Lung (tissue), 12 donors: Measurements from ENCODE around the gene ZNF322. TPM values are rescaled to one million over a fixed set of nuclear protein-coding genes. Genes with fewer than 3 reads are reported as not detected.

Source experiments
- ATAC-seq: fragments of 200-7000 bp; cut with Tn5 transposase; one replicate; pipeline ENCODE4 v1.9.1; 2020; ENCODE audit warnings: moderate number of reproducible peaks; ENCODE audit not compliant: insufficient read depth, low FRiP score
- DNase-seq, 3 donors: peaks; one replicate each; pipeline ENCODE4 v3.0.0-alpha.2; 2013 to 2017
- H3K27ac ChIP-seq, 2 donors: one replicate each; pipeline ENCODE4 v1.5.1; 2013; ENCODE audit warnings: mild to moderate bottlenecking in 2 of 2, moderate library complexity in 2 of 2, control low read depth in 1 of 2, inconsistent platforms in 1 of 2, low read depth in 1 of 2, low read length in 1 of 2
- H3K27me3 ChIP-seq, 3 donors: one replicate each; pipeline ENCODE4 v1.5.1; 2013; ENCODE audit warnings: low read length in 2 of 3; ENCODE audit not compliant: control insufficient read depth in 3 of 3, insufficient read depth in 3 of 3
- H3K36me3 ChIP-seq, 4 donors: one replicate each; pipeline ENCODE4 v1.5.1; 2013; ENCODE audit warnings: low read length in 4 of 4, mild to moderate bottlenecking in 1 of 4, moderate library complexity in 1 of 4; ENCODE audit not compliant: control insufficient read depth in 4 of 4, insufficient read depth in 4 of 4
- H3K4me1 ChIP-seq, 5 donors: one replicate each; pipeline ENCODE4 v1.5.1; 2013; ENCODE audit warnings: low read length in 5 of 5, mild to moderate bottlenecking in 2 of 5, moderate library complexity in 1 of 5; ENCODE audit not compliant: control insufficient read depth in 5 of 5, insufficient read depth in 5 of 5
- H3K4me3 ChIP-seq: one replicate; pipeline ENCODE4 v1.5.1; 2013; ENCODE audit warnings: mild to moderate bottlenecking, control low read depth, moderate library complexity
- H3K9ac ChIP-seq, 2 donors: one replicate each; pipeline ENCODE4 v1.5.1; 2013; ENCODE audit warnings: low read length in 2 of 2, control low read depth in 1 of 2; ENCODE audit not compliant: insufficient read depth in 1 of 2
- H3K9me3 ChIP-seq, 4 donors: one replicate each; pipeline ENCODE4 v1.5.1; 2013; ENCODE audit warnings: low read length in 3 of 4, mild to moderate bottlenecking in 1 of 4, moderate library complexity in 1 of 4; ENCODE audit not compliant: control insufficient read depth in 4 of 4, insufficient read depth in 3 of 4
- CTCF ChIP-seq: IDR thresholded peaks from 2 replicates; pipeline ENCODE4 v1.5.1; 2012; ENCODE audit warnings: mild to moderate bottlenecking; ENCODE audit errors: control extremely low read depth, extremely low read depth
- WGBS, 2 donors: extraction: QIAGEN DNeasy Blood & Tissue Kit; methylation state at CpG; one replicate each; pipeline ENCODE4 v1.1.7; 2013; 5-methylcytosine and 5-hydroxymethylcytosine counted together
- polyA plus RNA-seq, 2 donors: library from polyadenylated mRNA; stranded (reverse); fragments of 200-250 nt; gene quantifications; one replicate each; pipeline ENCODE4 v1.2.1, GENCODE V29; 2013
- total RNA-seq, 2 donors: library from RNA; depleted of rRNA in 1 of 2; stranded (reverse); fragments of >200 nt in 1 of 2; gene quantifications; one replicate each; pipeline ENCODE4 v1.2.1, GENCODE V29; 2014 to 2021
- donor health status: control.
- donor health status: control.
- donor health status: Bipolar disorder and iron deficiency.
- donor health status: healthy.
- donor health status: DM: yes; HTN: yes; CAD: no.

The ZNF322 gene
- total and polyA plus RNA-seq, 4 donors, result 5.8 to 26.0 (median 14.5) TPM

- TF ChIP-seq CTCF, result no peak
- no peak overlapping the region for H3K9ac ChIP-seq
- WGBS, 2 donors, result 3 to 5% methylated on average over 68 of the region's 68 CpGs
- no peak overlapping the region for H3K4me3 ChIP-seq
- no peaks in the 10 kb centered on the region for H3K36me3 ChIP-seq
- H3K27me3 ChIP-seq, result peaks cover 0 to 46% (median 33%) of the 10 kb centered on the region in 3 donors
- ATAC-seq, result no peak
- DNase-seq, result peak in 2 of 3 donors; percentile 13 to 40
- H3K9me3 ChIP-seq, result no peaks in the 10 kb centered on the region
- H3K4me1 ChIP-seq, result peaks cover 0 to 11% (median 0%) of the 10 kb centered on the region in 5 donors
- H3K27ac ChIP-seq, result no peak overlapping the region
Measured at GRCh38 chr6:26613689-26614683, 45.6 kb downstream of the ZNF322 start.

GRCh38 chr6:26613201-26613600 is 46.3 kb downstream of the ZNF322 start:
- ATAC-seq (no peak), DNase-seq (no peak)
- no peak for TF ChIP-seq CTCF
- H3K4me1 ChIP-seq, result peaks cover 0 to 11% (median 0%) of the 10 kb centered on the region in 5 donors
- 43 to 50% methylated on average over 19 of the region's 19 CpGs for WGBS, 2 donors
- H3K9ac ChIP-seq, result no peak overlapping the region
- no peak overlapping the region for H3K27ac ChIP-seq
- peaks cover 0 to 46% (median 33%) of the 10 kb centered on the region in 3 donors for H3K27me3 ChIP-seq
- H3K9me3 ChIP-seq, result no peaks in the 10 kb centered on the region
- H3K36me3 ChIP-seq, result no peaks in the 10 kb centered on the region
- no peak overlapping the region for H3K4me3 ChIP-seq

GRCh38 chr6:26611599-26611998 is 47.9 kb downstream of the ZNF322 start:
- H3K36me3 ChIP-seq, result no peaks in the 10 kb centered on the region
- H3K27me3 ChIP-seq, result peaks cover 0 to 46% (median 33%) of the 10 kb centered on the region in 3 donors
- DNase-seq (no peak), ATAC-seq (no peak)
- no peak overlapping the region for H3K27ac ChIP-seq
- TF ChIP-seq CTCF, result no peak
- WGBS, 2 donors, result 53 to 56% methylated on average over 1 of the region's 1 CpG
- peaks cover 0 to 11% (median 0%) of the 10 kb centered on the region in 5 donors for H3K4me1 ChIP-seq
- no peaks in the 10 kb centered on the region for H3K9me3 ChIP-seq
- H3K9ac ChIP-seq, result no peak overlapping the region
- no peak overlapping the region for H3K4me3 ChIP-seq
